CMK (cell line): Measurements from ENCODE around the gene SMIM41.
A peak's percentile ranks its signal among the peaks of the same experiment; 100 is the strongest.

Source experiments
- DNase-seq: peaks from one replicate; pipeline ENCODE4 v3.0.0-alpha.2; 2010; ENCODE audit warnings: low read depth

The SMIM41 gene

DNA sequence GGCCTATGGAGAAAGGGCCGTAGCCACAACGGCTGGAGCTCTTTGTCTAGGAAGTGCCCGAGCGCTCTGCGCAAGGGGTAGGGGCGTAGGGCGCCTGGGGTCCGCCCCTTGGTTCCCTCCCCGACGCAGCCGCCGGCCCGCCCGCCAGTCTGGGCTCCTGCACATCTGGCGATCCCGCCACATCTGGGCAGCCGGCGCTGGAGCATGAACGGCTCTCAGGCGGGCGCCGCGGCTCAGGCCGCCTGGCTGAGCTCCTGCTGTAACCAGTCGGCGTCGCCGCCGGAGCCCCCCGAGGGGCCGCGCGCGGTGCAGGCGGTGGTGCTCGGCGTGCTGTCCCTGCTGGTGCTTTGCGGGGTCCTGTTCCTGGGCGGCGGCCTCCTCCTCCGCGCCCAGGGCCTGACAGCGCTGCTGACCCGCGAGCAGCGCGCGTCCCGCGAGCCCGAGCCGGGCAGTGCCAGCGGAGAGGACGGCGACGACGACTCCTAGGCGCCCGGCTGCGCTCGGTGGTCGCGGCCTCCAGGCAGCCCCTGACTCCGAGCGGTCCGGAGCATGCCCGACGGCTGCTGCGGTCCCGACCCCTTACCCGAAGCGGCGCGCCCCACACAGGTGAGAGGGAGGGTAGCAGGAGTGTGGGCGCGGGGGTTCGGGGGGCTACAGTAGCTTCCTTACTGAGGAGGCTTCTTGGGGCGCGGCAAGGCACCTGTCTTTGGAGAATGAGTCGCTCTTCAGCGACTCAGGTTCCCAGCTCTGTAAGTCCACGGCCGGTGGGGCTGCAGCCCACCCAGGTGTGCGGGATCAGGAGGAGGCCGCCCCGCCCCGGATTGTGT lies at the start of gene SMIM41:
Gene SMIM41 (plus strand): TSS at position 129 of the 827 bp plus-strand sequence. CDS start 76 bp downstream, at position 205.
- no peak for DNase-seq

GRCh38 chr12:52032446-52032803 lies 47.1 kb upstream of the SMIM41 start:
- DNase-seq, result no peak

DNA sequence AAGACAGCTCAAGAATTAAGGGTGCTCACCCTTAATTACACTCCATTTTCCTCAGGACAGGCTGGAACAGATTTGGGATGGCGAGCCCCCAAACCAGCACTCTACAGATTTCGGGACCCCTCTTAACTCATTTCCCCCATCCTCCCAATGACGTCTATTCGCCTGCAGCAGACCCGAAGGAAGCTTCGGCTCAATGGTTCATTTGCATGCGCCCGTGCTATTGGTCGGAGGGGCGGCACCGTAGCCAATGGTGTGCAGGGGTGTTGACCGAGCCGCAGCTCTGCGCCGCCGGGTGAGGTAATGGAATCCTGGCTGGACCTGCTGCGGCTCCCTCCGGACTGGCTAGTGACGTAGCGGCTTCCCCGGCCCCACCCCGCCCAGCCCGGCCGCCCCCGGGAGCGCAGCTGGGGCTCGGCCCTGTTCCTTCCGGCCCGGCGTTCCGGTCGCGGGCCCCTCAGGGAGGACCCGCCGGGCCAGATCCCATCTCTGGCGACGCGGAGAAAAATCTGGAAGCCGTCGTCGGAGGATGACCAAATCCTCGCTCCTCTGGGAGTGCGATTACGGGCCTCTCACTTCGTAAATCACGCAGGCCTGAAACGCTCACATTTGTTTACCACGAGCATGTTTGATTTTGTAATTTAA lies 46.6 kb upstream of the SMIM41 start:
- DNase-seq, result peak; percentile 77

GRCh38 chr12:52033446-52034140 lies 45.9 kb upstream of the SMIM41 start:
- no peak for DNase-seq

- DNase-seq, result no peak
Observed at GRCh38 chr12:52035190-52035589, 44.3 kb upstream of the SMIM41 start.

- no peak for DNase-seq
Observed at GRCh38 chr12:52035926-52036325, 43.6 kb upstream of the SMIM41 start.

DNA sequence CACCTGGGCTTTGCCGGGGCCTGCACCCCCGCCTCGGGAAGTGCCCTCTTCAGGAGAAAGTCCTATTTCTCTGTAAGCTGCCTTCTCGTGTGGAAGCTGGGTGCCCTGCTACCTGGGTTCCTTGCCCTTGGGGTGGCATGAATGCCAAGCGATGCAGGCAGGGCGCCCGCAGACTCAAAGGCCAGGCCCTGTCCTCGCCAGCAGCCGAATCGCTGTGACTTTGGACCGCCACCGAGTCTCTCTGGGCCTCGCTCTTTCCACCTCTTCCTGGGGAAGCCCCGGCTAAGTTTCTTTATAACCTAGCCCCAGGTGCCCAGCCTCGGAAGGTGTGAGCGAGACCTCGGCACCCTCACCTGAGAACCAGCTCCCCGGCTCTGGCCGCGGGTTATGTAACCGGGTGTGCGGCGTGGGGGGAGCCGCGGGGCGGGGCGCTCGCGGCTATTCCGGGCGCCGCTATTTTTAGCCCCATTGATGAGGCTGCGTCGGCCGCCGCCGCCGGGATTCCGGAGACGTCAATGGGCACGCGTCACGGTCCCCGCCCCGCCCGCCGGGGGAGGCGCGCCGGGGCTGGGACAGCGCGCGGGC lies 42.8 kb upstream of the SMIM41 start:
- no peak for DNase-seq

- DNase-seq, result no peak
Observed at GRCh38 chr12:52037248-52037861, 42.1 kb upstream of the SMIM41 start.

DNA sequence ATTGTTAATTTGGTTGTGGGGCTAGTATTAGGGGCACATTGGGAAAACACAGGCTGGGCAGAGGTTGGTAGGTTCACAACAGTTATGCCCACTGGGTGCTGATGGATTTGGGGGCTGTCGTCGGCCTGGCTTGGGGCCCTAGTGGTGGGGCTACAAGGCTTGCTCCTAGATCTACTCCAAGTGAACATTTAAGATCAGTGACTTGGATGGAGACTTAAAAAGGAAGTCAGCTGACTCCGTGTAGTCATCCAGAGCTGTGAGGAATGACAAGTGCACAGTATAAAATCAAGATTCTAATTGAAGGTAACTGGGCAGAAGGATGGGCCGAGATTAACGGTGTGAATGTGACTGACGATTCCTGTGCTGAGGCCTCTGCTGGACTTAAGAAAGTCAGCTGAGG lies 41.1 kb upstream of the SMIM41 start:
- no peak for DNase-seq

DNA sequence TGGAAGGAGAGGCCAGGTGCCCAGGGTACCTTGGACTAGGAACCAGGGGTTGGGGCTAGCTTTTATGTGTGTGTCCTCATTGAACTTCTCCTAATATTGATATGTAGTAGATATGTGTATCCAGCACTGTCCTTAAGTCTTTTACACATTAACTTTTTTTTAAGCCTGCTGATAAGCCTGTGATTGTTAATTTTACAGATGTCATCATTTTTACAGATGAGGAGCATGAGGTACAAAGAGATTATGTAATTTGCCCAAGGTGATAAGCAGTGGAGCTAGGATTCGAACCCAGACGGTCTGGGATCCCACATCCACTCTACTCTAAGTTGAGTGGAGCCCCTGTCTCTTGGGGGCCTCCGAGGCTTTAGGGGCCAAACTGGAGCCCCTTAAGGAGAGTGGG lies 38.5 kb upstream of the SMIM41 start:
- no peak for DNase-seq

DNA sequence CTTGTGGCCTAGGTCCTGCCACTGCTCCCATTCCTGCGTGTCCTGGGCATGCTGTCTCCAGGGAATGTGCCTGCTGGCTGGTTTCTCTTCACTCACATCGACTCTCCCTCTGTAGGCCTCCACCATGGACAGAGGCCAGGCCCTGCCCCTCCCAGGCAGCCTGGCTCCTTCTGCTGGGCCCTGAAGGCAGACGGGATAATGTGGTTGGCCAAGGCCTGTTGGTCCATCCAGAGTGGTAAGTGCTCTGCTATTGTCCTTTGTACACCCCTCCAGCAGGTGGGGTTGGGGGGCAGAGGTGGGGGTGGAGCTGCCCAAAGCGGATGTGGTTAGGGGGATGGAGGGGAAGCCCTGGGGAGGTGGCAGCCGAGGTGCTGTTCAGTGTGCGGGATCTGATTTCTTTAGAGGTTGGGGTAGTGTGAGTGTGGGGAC lies 37.8 kb upstream of the SMIM41 start:
- DNase-seq, result no peak

- no peak for DNase-seq
Observed at GRCh38 chr12:52042706-52043385, 36.7 kb upstream of the SMIM41 start.

- no peak for DNase-seq
Observed at GRCh38 chr12:52043386-52044212, 35.9 kb upstream of the SMIM41 start.

GRCh38 chr12:52044292-52044983 lies 35.1 kb upstream of the SMIM41 start:
- DNase-seq, result no peak

DNA sequence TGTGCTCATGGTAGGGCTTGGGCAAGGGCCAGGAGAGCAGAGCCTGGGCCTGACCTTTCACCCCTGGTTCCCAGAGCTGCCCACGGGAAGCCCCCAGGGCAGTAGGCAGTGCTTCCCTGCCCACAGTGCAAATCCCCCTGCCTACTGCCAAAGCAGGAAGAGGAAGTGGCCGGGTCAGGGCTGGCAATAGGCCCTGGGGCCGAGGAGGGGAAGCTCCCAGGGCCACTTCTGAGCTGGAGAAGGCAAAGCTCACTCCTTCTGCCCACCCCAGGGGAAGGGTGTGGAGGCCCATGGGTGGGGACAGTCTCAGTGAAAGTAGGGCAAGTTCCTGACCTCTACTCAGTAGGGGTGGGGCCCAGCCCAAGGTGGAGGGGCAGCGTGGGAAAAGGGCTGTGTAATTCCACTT lies 33.7 kb upstream of the SMIM41 start:
- DNase-seq, result peak; percentile 71

GRCh38 chr12:52046859-52047258 lies 32.6 kb upstream of the SMIM41 start:
- no peak for DNase-seq

GRCh38 chr12:52049286-52049685 lies 30.2 kb upstream of the SMIM41 start:
- no peak for DNase-seq

- no peak for DNase-seq
Observed at GRCh38 chr12:52049688-52050087, 29.8 kb upstream of the SMIM41 start.

DNA sequence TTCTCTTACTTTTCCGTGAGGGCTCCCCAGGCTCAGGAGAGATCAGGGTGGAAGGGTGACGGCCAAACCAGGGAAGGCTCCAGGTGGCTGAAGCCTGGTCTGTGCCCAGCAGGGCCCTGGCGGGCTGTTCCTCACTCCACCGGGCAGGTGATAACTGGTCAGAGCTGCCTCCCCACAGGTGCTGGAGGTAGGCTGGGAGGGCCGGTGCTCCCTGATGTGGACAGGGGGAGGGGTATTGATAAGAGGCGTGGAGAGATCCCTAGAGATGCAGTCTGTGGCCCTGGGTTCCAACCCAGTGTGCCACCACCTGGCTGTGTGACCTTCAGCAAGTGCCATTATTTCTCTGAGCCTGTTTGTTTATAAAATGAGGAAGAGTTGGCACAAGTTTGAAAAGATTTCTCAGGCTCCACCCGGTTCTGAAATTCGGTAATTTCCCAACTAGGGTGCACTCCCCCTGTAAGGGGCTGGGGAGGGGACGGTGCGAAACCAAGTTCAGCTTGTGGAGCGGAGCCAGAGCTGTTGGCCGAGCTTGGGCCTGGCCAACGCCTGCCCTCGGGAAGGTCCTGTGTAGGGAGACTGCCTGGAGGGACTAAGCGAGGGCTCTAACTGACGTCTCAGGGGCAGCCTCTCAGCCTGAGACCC lies 29.3 kb upstream of the SMIM41 start:
- DNase-seq, result no peak
